ENCODE results near the gene CFAP74.

- no peak for TF ChIP-seq ELK4 (IDR thresholded peaks at IDR 0.05; ENCODE audit: borderline replicate concordance, low read depth, low read length)
- no peak for TF ChIP-seq CTCF (tag by site-specific recombination; IDR thresholded peaks at IDR 0.05)
- no peak for TF ChIP-seq ZBTB44 (tag by site-specific recombination; IDR thresholded peaks at IDR 0.05)
- no peak for TF ChIP-seq ZBTB7A (tag by site-specific recombination; IDR thresholded peaks at IDR 0.05; ENCODE audit: low read depth)
- TF ChIP-seq ZNF473 (tag by site-specific recombination; IDR thresholded peaks at IDR 0.05) = no peak
- TF ChIP-seq ZBTB26 (tag by site-specific recombination; optimal IDR thresholded peaks at IDR 0.05) = no peak
- TF ChIP-seq PATZ1 (tag by site-specific recombination; IDR thresholded peaks at IDR 0.05) = no peak
- TF ChIP-seq ZNF169 (tag by site-specific recombination; IDR thresholded peaks at IDR 0.05) = no peak
- no peak for TF ChIP-seq ZNF10 (tag by site-specific recombination; IDR thresholded peaks at IDR 0.05)
- no peak for TF ChIP-seq GLI4 (tag by site-specific recombination; IDR thresholded peaks at IDR 0.05)
- TF ChIP-seq OSR2 (tag by site-specific recombination; IDR thresholded peaks at IDR 0.05) = no peak
- no peak for TF ChIP-seq SP2 (tag by site-specific recombination; IDR thresholded peaks at IDR 0.05)
- no peak for TF ChIP-seq ZSCAN30 (tag by site-specific recombination; IDR thresholded peaks at IDR 0.05)
Measured at GRCh38 chr1:2047749-2048729, 44.5 kb upstream of the CFAP74 start.
